Activated naive CD4-positive, alpha-beta T cell treated with anti-CD3 and anti-CD28 coated beads, Interleukin-2, amount 10 ng/mL, durations not matched to agents 7 days and 5 days (primary cell): ENCODE data around the gene CST3.

ENCODE experiments used
- CTCF ChIA-PET: fragments of 350-600 bp; sonication (Branson Sonifier 250); formaldehyde crosslinking; loops from one replicate; lab custom pipeline; 2021; ENCODE audit warnings: antibody characterized with exemption; lab: Charles Lee
- DNase-seq: peaks from one replicate; pipeline ENCODE4 v3.0.0-alpha.2; 2020
- H3K27ac Mint-ChIP-seq: one replicate; pipeline ENCODE4 v1.8.0; 2021; ENCODE audit warnings: mild to moderate bottlenecking, moderate library complexity, mixed read lengths
- H3K27me3 Mint-ChIP-seq: one replicate; pipeline ENCODE4 v1.8.0; 2021; ENCODE audit warnings: mild to moderate bottlenecking, mixed read lengths
- H3K36me3 Mint-ChIP-seq: one replicate; pipeline ENCODE4 v1.8.0; 2021; ENCODE audit warnings: mixed read lengths
- H3K4me1 Mint-ChIP-seq: one replicate; pipeline ENCODE4 v1.8.0; 2021; ENCODE audit warnings: mixed read lengths
- H3K4me3 Mint-ChIP-seq: one replicate; pipeline ENCODE4 v1.8.0; 2021; ENCODE audit warnings: mild to moderate bottlenecking, moderate library complexity, mixed read lengths
- H3K9me3 Mint-ChIP-seq: one replicate; pipeline ENCODE4 v1.8.0; 2021; ENCODE audit warnings: mixed read lengths

Gene CST3

DNA sequence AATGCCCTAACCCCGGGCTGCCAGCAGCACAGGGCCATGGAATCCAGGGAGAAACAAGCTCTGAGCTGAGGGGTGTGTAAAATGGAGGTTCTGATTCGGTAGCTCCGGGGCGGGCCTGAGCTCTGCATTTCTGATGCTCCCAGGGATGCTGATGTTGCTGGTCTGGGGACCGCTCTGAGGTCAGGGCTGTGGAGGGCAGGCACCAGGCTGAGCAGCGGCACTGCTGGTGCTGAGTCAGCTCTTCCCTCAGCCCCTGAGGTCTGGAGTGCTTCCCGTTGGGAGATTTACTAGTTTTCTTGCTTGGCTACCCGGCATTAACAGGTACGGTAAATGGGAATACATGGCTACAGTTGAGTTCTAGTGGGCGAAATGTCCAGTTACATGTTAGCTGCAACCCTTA, 18.6 kb upstream of the CST3 start:
- no peak for DNase-seq
- Mint-ChIP-seq H3K4me3 (no peak overlapping the region), H3K27ac (no peak overlapping the region), H3K27me3 (peaks cover 20% of the 10 kb centered on the region), H3K9me3 (no peaks in the 10 kb centered on the region), H3K36me3 (no peaks in the 10 kb centered on the region), H3K4me1 (no peaks in the 10 kb centered on the region)
- CTCF ChIA-PET: no interaction called here

DNA sequence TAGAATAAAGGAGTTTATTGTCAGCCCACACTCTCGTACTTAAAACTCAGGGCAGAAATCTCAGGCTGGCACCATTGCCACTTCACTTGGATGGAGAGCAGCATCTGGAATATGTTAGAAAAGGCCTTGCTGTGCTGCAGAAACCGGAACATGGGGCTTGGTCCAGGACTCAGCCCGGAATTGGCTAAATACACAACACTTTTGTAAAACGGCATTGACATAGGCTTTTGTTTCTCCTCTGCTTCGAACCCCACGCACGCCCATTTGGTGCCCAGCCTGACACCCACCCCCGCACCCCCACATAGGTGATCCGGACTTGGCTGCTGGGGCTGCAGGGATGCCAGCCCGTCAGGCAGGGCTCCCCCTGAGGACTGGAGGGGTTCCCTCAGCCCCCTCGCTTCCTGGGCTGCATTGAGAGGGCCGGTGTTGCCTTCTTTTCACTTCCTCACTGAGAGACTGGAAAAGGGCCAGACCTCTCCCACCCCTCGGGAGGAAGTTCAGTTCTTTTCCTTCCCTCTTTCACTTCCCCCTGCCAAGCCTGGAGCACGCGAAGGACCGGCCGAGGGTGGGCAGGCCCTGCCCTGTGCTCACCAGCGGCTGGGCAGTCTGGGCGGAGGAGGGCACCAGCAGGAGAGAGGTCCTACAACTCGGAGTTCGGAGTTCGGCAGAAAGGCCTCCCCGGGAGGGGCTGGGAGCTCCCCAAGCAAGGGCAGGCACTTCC, 17.9 kb upstream of the CST3 start:
- H3K4me1 Mint-ChIP-seq: no peaks in the 10 kb centered on the region

DNA sequence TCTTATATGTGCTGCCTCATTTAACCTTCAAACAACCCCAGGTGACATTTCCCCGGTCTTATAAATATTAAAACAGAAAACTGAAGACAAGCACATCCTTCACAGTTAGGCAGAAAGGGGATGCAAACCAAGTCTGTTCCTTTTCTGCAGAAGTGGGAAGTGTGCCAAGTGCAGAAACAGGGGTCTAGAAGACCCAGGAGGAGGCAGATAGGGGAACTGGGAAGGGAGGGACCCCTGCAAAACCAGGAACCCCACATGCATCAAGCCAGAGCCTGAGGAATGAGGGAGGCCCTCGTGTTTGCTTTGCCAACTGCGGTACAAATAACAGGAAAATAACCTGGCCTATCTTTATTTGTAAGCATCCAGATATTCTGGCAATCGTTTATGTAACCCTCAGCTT, 17.0 kb upstream of the CST3 start:
- CTCF ChIA-PET: no interaction called here
- Mint-ChIP-seq H3K36me3 (no peaks in the 10 kb centered on the region), H3K4me1 (no peaks in the 10 kb centered on the region), H3K9me3 (no peaks in the 10 kb centered on the region), H3K4me3 (no peak overlapping the region), H3K27ac (no peak overlapping the region), H3K27me3 (peaks cover 20% of the 10 kb centered on the region)
- no peak for DNase-seq

More for the DNA sequence above, 17.9 kb upstream of the CST3 start:
- Mint-ChIP-seq H3K36me3 (no peaks in the 10 kb centered on the region), H3K27me3 (peaks cover 20% of the 10 kb centered on the region), H3K27ac (no peak overlapping the region), H3K9me3 (no peaks in the 10 kb centered on the region), H3K4me3 (no peak overlapping the region)
- no peak for DNase-seq
- CTCF ChIA-PET: no interaction called here

DNA sequence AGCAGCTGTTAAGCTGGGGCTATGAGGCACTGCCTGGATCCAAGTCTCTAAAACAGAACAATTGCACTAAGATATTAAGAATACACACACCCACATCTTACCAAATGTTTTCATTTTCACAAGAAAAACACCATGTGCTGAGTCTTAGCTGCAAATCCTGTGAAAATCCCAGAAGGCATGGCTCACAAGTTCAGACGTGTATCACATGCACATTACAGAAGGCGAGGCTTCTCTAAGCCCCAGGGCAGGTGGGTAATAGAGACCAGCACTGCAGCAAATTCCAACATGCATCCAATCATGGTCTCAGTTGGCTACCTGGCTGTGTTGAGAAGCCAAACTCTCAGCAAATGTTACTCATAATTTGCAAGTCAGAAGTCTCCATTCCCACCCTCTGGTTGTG, 16.2 kb upstream of the CST3 start:
- CTCF ChIA-PET: no interaction called here
- no peaks in the 10 kb centered on the region for H3K9me3 Mint-ChIP-seq
- no peaks in the 10 kb centered on the region for H3K4me1 Mint-ChIP-seq
- H3K4me3 Mint-ChIP-seq: no peak overlapping the region
- H3K27ac Mint-ChIP-seq: no peak overlapping the region
- no peak for DNase-seq
- peaks cover 20% of the 10 kb centered on the region for H3K27me3 Mint-ChIP-seq
- H3K36me3 Mint-ChIP-seq: no peaks in the 10 kb centered on the region

GRCh38 chr20:23653400-23653938, 15.7 kb upstream of the CST3 start:
- Mint-ChIP-seq H3K4me3 (no peak overlapping the region), H3K27me3 (peaks cover 20% of the 10 kb centered on the region), H3K9me3 (no peaks in the 10 kb centered on the region), H3K4me1 (no peaks in the 10 kb centered on the region), H3K27ac (no peak overlapping the region), H3K36me3 (no peaks in the 10 kb centered on the region)
- DNase-seq: no peak
- CTCF ChIA-PET: no interaction called here

DNA sequence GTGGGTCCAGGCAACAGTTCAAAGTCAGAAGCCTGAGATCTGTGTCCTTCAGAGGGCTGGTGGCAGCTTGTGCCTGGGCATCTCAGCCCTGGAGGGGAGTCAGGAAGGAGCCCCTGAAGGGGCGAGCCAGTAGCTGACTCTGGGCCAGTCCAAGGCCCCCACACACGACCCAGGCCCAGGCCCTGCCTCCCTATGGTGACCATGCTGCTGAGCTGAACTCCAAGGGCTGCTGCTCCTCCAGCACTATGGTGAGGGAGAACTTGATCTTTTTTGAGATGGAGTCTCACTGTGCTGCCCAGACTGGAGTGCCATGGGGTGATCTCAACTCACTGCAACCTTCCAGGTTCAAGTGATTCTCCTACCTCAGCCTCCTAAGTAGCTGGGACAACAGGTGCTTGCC, 15.2 kb upstream of the CST3 start:
- CTCF ChIA-PET: no interaction called here
- Mint-ChIP-seq H3K36me3 (no peaks in the 10 kb centered on the region), H3K4me1 (no peaks in the 10 kb centered on the region)

GRCh38 chr20:23652371-23652770, 14.6 kb upstream of the CST3 start:
- Mint-ChIP-seq H3K9me3 (no peaks in the 10 kb centered on the region), H3K4me3 (no peak overlapping the region), H3K4me1 (no peaks in the 10 kb centered on the region), H3K36me3 (no peaks in the 10 kb centered on the region), H3K27me3 (peaks cover 20% of the 10 kb centered on the region), H3K27ac (no peak overlapping the region)
- no peak for DNase-seq
- CTCF ChIA-PET: no interaction called here

More for the DNA sequence above, 15.2 kb upstream of the CST3 start:
- H3K27me3 Mint-ChIP-seq: peaks cover 20% of the 10 kb centered on the region
- no peak for DNase-seq
- H3K27ac Mint-ChIP-seq: no peak overlapping the region
- H3K9me3 Mint-ChIP-seq: no peaks in the 10 kb centered on the region
- H3K4me3 Mint-ChIP-seq: no peak overlapping the region

GRCh38 chr20:23651117-23651516, 13.4 kb upstream of the CST3 start:
- CTCF ChIA-PET: no interaction called here
- DNase-seq: no peak
- Mint-ChIP-seq H3K4me3 (no peak overlapping the region), H3K9me3 (no peaks in the 10 kb centered on the region), H3K27me3 (peaks cover 22% of the 10 kb centered on the region), H3K36me3 (no peaks in the 10 kb centered on the region), H3K4me1 (no peaks in the 10 kb centered on the region), H3K27ac (no peak overlapping the region)

DNA sequence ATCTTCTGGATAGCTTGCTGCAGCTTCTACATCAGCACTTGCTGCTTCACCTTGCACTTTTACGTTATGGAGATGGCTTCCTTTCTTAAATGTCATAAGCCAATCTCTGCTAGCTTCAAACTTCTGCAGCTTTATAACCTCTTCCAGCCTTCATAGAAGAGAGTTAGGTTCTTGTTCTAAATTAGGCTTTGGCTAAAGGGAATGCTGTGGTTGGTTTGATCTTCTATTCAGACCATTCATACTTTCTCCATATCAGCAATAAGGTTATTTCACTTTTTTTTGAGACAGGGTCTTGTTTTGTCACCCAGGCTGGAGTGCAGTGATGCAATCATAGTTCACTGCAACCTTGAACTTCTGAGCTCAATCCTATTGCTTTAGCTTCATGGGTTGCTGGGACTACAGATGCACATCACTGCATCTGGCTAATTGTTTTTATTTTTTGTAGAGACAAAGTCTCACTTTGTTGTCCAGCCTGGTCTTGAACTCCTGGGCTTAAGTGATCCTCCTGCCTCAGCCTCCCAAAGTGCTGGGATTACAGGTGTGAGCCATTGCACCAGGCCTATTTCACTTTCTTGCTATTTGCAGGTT, 12.2 kb upstream of the CST3 start:
- DNase-seq: no peak
- no peak overlapping the region for H3K27ac Mint-ChIP-seq
- no peaks in the 10 kb centered on the region for H3K9me3 Mint-ChIP-seq
- H3K36me3 Mint-ChIP-seq: no peaks in the 10 kb centered on the region
- no peaks in the 10 kb centered on the region for H3K4me1 Mint-ChIP-seq
- no peak overlapping the region for H3K4me3 Mint-ChIP-seq
- peaks cover 19% of the 10 kb centered on the region for H3K27me3 Mint-ChIP-seq
- CTCF ChIA-PET: no interaction called here

DNA sequence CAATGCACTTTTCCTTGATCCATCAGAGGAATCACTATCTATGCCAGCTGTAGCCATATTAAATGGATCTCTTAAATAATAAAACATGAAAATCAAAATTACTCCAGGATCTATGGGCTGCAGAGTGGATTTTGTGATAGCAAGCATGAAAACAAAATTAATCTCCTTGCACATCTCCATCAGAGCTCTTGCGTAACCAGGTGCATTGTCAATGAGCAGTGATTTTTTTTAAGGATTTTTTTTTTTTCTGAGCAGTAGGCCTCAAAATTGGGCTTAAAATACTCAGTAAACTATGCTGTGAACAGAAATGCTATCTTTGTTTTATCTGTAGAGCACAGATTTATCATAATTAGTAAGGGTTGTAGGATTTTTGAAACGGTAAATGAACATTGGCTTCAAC, 11.5 kb upstream of the CST3 start:
- Mint-ChIP-seq H3K4me1 (no peaks in the 10 kb centered on the region), H3K27me3 (peaks cover 15% of the 10 kb centered on the region), H3K9me3 (no peaks in the 10 kb centered on the region), H3K36me3 (no peaks in the 10 kb centered on the region), H3K27ac (no peak overlapping the region), H3K4me3 (no peak overlapping the region)
- CTCF ChIA-PET: no interaction called here
- DNase-seq: no peak

- Mint-ChIP-seq H3K9me3 (no peaks in the 10 kb centered on the region), H3K4me1 (no peaks in the 10 kb centered on the region), H3K27me3 (peaks cover 11% of the 10 kb centered on the region), H3K4me3 (no peak overlapping the region), H3K36me3 (no peaks in the 10 kb centered on the region), H3K27ac (no peak overlapping the region)
- DNase-seq: no peak
- CTCF ChIA-PET: no interaction called here
These were observed 9.6 kb upstream of the CST3 start for GRCh38 chr20:23647346-23647745.

GRCh38 chr20:23646106-23646873, 8.5 kb upstream of the CST3 start:
- H3K9me3 Mint-ChIP-seq: no peaks in the 10 kb centered on the region
- peaks cover 14% of the 10 kb centered on the region for H3K27me3 Mint-ChIP-seq
- no peak overlapping the region for H3K27ac Mint-ChIP-seq
- no peaks in the 10 kb centered on the region for H3K36me3 Mint-ChIP-seq
- H3K4me3 Mint-ChIP-seq: no peak overlapping the region
- no peak for DNase-seq
- H3K4me1 Mint-ChIP-seq: no peaks in the 10 kb centered on the region
- CTCF ChIA-PET: no interaction called here

DNA sequence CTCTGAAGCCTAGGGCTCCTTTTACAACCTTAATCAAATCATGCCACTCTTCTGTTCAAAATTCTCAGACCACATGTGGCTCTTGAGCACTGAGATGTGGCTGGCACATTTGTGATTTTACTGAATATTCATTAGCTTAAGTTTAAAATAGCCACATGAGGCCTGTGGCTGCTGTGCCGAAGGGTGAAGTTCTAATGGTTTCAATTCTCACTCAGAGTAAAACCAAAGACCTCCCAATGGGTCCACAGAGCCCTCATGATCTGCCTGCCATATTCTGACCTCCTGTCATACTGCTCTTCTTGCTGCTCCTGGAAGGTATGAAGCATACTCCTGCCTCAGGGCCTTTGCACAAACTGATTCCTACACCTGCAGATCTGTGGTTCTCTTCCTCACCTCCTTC, 7.8 kb upstream of the CST3 start:
- no peaks in the 10 kb centered on the region for H3K36me3 Mint-ChIP-seq
- H3K4me3 Mint-ChIP-seq: no peak overlapping the region
- peaks cover 17% of the 10 kb centered on the region for H3K27me3 Mint-ChIP-seq
- CTCF ChIA-PET: no interaction called here
- H3K9me3 Mint-ChIP-seq: no peaks in the 10 kb centered on the region
- no peak overlapping the region for H3K27ac Mint-ChIP-seq
- no peaks in the 10 kb centered on the region for H3K4me1 Mint-ChIP-seq
- no peak for DNase-seq

GRCh38 chr20:23644164-23644563, 6.4 kb upstream of the CST3 start:
- DNase-seq: no peak
- Mint-ChIP-seq H3K27ac (no peak overlapping the region), H3K36me3 (no peaks in the 10 kb centered on the region), H3K9me3 (no peaks in the 10 kb centered on the region), H3K27me3 (peaks cover 29% of the 10 kb centered on the region), H3K4me3 (no peak overlapping the region), H3K4me1 (no peaks in the 10 kb centered on the region)
- CTCF ChIA-PET: no interaction called here

GRCh38 chr20:23643659-23644058, 5.9 kb upstream of the CST3 start:
- CTCF ChIA-PET: no interaction called here
- H3K9me3 Mint-ChIP-seq: no peaks in the 10 kb centered on the region
- DNase-seq: no peak
- peaks cover 34% of the 10 kb centered on the region for H3K27me3 Mint-ChIP-seq
- no peak overlapping the region for H3K4me3 Mint-ChIP-seq
- no peak overlapping the region for H3K27ac Mint-ChIP-seq
- no peaks in the 10 kb centered on the region for H3K36me3 Mint-ChIP-seq
- H3K4me1 Mint-ChIP-seq: no peaks in the 10 kb centered on the region
